Measurements from ENCODE around the gene GRM4.

DNA sequence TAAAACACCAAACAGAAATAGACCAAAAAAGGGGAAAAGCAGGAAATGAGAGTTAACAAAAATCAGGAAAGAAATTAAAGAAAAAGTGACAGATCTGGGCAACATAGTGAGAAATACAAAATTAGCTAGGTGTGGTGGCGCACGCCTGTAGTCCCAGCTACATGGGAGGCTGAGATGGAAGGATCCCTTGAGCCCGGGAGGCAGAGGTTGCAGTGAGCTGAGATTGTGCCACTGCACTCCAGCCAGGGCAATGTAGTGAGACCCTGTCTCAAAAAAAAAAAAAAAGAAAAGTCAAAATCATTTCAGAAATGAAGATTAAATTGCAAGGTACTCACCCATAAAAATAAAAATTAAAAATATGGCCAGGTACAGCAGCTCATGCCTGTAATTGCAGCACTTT lies 13.0 kb upstream of the GRM4 start:
- no peak for TF ChIP-seq POLR2A (IDR thresholded peaks at IDR 0.05)
- TF ChIP-seq CTCF (IDR thresholded peaks at IDR 0.05 in 8 of 11, conservative IDR thresholded peaks at IDR 0.05 in 3 of 11) = no peak
